ENCODE measurements around the gene ZNF740.

Gene ZNF740

DNA sequence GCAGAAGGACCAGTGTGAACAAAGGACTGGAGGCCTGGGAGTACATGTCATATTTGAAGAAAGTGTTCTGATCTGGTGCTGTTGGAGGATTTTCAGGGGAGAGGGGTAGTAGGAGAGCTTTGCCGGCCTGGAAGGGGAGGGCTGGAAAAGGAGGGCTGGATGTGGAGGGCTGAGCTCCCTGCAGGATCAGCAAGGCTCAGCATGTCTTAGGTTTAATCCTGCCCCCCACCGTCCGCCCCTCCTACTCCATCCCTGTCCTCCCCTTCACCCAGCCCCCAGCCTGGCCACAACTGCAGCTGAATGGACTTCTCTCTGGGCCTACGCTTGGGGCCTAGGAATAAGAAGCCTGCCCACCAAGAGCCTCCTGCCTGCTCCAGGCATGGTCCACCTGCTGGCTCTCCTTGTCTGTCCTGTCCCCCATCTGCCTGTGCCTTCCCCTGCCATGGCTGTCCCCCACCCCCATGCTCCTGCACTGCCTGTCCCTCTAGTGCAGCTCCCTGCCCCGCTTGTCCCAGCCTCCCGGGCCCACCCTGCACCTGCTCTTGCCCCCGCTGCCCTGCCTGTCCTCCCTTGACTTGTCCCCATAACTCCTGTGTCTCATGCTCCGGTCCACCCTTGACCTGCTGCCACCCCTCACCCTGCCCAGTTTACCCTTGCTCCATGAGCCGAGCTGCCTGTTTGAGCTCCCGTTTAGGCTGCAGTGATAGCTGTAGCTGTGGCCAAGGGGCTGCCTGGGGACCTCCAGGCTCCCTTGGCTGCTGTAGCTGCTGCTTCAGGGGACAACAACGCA, 61.3 kb downstream of the ZNF740 start:
- Histone ChIP-seq H3K4me2 (ENCODE audit: low read length) (no peak overlapping the region), H3K4me3 (ENCODE audit: low read depth, low read length) (no peak overlapping the region), H3K27ac (no peak overlapping the region), H3K9ac (no peak overlapping the region), H3K36me3 (ENCODE audit: control insufficient read depth, insufficient read depth, low read length) (no peaks in the 10 kb centered on the region), H3K27me3 (ENCODE audit: control insufficient read depth, insufficient read depth, low read length) (no peaks in the 10 kb centered on the region), H2AFZ (no peak overlapping the region), H3K9me3 (ENCODE audit: control insufficient read depth, low read length) (no peaks in the 10 kb centered on the region), H3K4me1 (no peaks in the 10 kb centered on the region), H3K79me2 (no peaks in the 10 kb centered on the region)
- TF ChIP-seq, protein P1, sequence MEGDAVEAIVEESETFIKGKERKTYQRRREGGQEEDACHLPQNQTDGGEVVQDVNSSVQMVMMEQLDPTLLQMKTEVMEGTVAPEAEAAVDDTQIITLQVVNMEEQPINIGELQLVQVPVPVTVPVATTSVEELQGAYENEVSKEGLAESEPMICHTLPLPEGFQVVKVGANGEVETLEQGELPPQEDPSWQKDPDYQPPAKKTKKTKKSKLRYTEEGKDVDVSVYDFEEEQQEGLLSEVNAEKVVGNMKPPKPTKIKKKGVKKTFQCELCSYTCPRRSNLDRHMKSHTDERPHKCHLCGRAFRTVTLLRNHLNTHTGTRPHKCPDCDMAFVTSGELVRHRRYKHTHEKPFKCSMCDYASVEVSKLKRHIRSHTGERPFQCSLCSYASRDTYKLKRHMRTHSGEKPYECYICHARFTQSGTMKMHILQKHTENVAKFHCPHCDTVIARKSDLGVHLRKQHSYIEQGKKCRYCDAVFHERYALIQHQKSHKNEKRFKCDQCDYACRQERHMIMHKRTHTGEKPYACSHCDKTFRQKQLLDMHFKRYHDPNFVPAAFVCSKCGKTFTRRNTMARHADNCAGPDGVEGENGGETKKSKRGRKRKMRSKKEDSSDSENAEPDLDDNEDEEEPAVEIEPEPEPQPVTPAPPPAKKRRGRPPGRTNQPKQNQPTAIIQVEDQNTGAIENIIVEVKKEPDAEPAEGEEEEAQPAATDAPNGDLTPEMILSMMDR (IDR thresholded peaks at IDR 0.05): no peak

DNA sequence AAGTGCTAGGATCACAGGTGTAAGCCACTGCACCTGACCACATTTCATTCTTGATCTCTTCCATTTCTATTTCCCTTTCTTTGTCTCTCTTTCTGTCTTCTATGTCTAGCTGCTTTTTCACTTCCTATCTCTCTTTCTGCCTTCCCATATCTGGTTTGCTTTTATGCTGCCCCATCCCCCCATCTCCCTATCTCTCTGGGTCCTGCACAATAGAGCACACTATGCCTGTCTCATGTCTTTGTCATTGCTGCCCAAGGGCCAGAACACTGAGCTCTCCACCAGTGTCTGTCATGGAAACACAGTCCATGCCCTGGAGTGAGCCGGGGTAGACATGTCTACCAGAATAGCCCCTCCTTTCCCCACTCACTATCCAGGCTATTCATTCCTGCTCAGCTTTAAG, 63.8 kb downstream of the ZNF740 start:
- Histone ChIP-seq H3K9ac (no peak overlapping the region), H3K27ac (no peak overlapping the region), H3K79me2 (no peaks in the 10 kb centered on the region), H3K9me3 (ENCODE audit: control insufficient read depth, low read length) (no peaks in the 10 kb centered on the region), H3K27me3 (ENCODE audit: control insufficient read depth, insufficient read depth, low read length) (no peaks in the 10 kb centered on the region), H3K4me3 (ENCODE audit: low read depth, low read length) (no peak overlapping the region), H3K36me3 (ENCODE audit: control insufficient read depth, insufficient read depth, low read length) (no peaks in the 10 kb centered on the region), H2AFZ (no peak overlapping the region), H3K4me2 (ENCODE audit: low read length) (no peak overlapping the region), H3K4me1 (no peaks in the 10 kb centered on the region)
- TF ChIP-seq, protein P1 (IDR thresholded peaks at IDR 0.05): no peak
